Activated T-helper 2 cell treated with anti-CD3 and anti-CD28 coated beads, Interferon-gamma antibody, Interleukin-2, Interleukin-4, amounts not matched to agents 10 μg/mL and 5 μg/mL and 100 μg/mL, durations not matched to agents 14 hours and 24 hours and 36 hours (primary cell): ENCODE measurements around the gene UGT1A9. TPM values are rescaled to one million over a fixed set of nuclear protein-coding genes. Genes with fewer than 3 reads are reported as not detected.

Experiments used
- DNase-seq: peaks from one replicate; pipeline ENCODE4 v3.0.0; 2021; ENCODE audit warnings: low spot score
- H3K27ac Mint-ChIP-seq: one replicate; pipeline ENCODE4 v1.8.0; 2021; ENCODE audit warnings: mixed read lengths
- H3K27me3 Mint-ChIP-seq: one replicate; pipeline ENCODE4 v1.8.0; 2021; ENCODE audit warnings: low read depth, mixed read lengths
- H3K36me3 Mint-ChIP-seq: one replicate; pipeline ENCODE4 v1.8.0; 2021; ENCODE audit warnings: low read depth, mixed read lengths
- H3K4me1 Mint-ChIP-seq: one replicate; pipeline ENCODE4 v1.8.0; 2021; ENCODE audit warnings: low read depth, mixed read lengths
- H3K4me3 Mint-ChIP-seq: one replicate; pipeline ENCODE4 v1.8.0; 2021; ENCODE audit warnings: low read depth, mild to moderate bottlenecking, moderate library complexity, mixed read lengths
- H3K9me3 Mint-ChIP-seq: one replicate; pipeline ENCODE4 v1.8.0; 2021; ENCODE audit warnings: mixed read lengths
- intact Hi-C: fragments of 100-400 bp; cut with micrococcal nuclease; formaldehyde crosslinking; loops from one replicate; pipeline ENCODE4 v1.15.1; 2023
- total RNA-seq: library from RNA; stranded (reverse); gene quantifications from 2 replicates; pipeline ENCODE4 v1.2.3, GENCODE V29; 2022

UGT1A9 gene
- total RNA-seq, 1 donor from 2014 or later = not detected

DNA sequence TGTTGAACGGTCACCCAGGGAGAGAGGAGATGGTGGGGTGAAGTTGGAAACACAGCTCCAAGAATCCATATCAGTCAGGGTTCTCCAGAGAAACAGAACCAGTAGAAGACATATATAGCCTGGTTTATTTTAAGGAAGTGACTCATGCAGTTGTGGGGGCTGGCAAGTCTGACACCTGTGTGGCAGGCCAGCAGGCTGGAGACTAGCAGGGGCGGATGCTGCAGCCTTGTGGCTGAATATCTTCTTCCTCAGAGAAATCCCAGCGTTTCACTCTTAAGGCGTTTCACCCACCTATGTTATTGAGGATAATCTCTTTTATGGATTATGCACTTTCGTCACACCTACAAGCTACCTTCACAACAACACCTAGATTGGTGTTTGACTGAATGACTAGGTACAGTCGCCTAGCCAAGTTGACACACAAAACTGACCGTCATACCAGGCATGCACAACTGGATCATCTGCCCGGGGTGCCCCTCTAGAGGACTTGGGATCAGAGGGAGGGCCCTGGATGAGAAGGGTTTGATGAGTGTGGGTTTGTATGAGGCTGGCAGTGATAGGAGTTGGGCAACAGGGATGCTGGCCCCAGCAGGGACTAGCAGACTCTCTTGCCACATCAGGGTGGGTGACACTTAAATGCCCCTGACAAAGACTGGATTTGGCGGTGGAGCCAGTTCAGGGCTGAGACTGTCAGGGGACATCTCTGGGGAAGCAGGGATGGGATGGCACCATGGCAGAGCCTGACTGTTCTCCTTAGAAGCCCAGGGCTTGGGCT, 129.8 kb downstream of the UGT1A9 start:
- Mint-ChIP-seq H3K27ac (no peak overlapping the region), H3K27me3 (no peaks in the 10 kb centered on the region), H3K9me3 (no peaks in the 10 kb centered on the region), H3K4me3 (no peak overlapping the region), H3K36me3 (no peaks in the 10 kb centered on the region), H3K4me1 (no peaks in the 10 kb centered on the region)
- DNase-seq = no peak
- intact Hi-C loops = no loop called here

- Mint-ChIP-seq H3K4me1 (no peaks in the 10 kb centered on the region), H3K36me3 (no peaks in the 10 kb centered on the region), H3K27ac (no peak overlapping the region), H3K9me3 (no peaks in the 10 kb centered on the region), H3K27me3 (no peaks in the 10 kb centered on the region), H3K4me3 (no peak overlapping the region)
- DNase-seq = no peak
- intact Hi-C loops = no loop called here
Measured at GRCh38 chr2:233802132-233802815, 130.6 kb downstream of the UGT1A9 start.

GRCh38 chr2:233803292-233803911, 131.7 kb downstream of the UGT1A9 start:
- Mint-ChIP-seq H3K27me3 (no peaks in the 10 kb centered on the region), H3K36me3 (no peaks in the 10 kb centered on the region), H3K9me3 (no peaks in the 10 kb centered on the region), H3K4me3 (no peak overlapping the region), H3K27ac (no peak overlapping the region), H3K4me1 (no peaks in the 10 kb centered on the region)
- no peak for DNase-seq
- intact Hi-C loops = no loop called here

DNA sequence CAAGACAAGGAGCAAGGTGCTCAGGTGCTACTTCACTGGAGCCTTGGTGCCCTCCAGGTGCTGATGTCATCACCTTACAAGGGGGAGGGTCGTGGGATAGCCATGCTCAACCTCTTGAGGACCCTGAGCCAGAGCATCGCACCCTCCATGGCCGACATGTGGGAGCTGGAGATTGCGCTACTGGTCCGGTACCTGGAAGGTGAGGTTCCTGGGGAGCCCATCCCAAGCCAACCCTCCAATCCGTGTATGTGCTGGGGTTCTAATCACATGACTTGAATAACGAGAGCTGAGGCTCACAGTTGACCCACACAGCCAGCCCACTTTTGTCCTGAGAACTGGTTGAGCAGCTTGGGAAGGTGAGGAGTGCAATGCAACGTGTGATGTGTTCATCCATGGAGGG, 132.3 kb downstream of the UGT1A9 start:
- H3K4me3 Mint-ChIP-seq = no peak overlapping the region
- H3K9me3 Mint-ChIP-seq = no peaks in the 10 kb centered on the region
- intact Hi-C loops = no loop called here
- H3K36me3 Mint-ChIP-seq = no peaks in the 10 kb centered on the region
- DNase-seq = no peak
- H3K4me1 Mint-ChIP-seq = no peaks in the 10 kb centered on the region
- H3K27me3 Mint-ChIP-seq = no peaks in the 10 kb centered on the region
- H3K27ac Mint-ChIP-seq = no peak overlapping the region

- Mint-ChIP-seq H3K36me3 (no peaks in the 10 kb centered on the region), H3K27me3 (peaks cover 5% of the 10 kb centered on the region), H3K27ac (no peak overlapping the region), H3K4me1 (no peaks in the 10 kb centered on the region), H3K9me3 (no peaks in the 10 kb centered on the region), H3K4me3 (no peak overlapping the region)
- DNase-seq = no peak
- intact Hi-C loops = no loop called here
Measured at GRCh38 chr2:233807215-233807865, 135.6 kb downstream of the UGT1A9 start.

GRCh38 chr2:233807966-233808935, 136.6 kb downstream of the UGT1A9 start:
- peaks cover 5% of the 10 kb centered on the region for H3K27me3 Mint-ChIP-seq
- intact Hi-C loops = no loop called here
- no peaks in the 10 kb centered on the region for H3K4me1 Mint-ChIP-seq
- H3K4me3 Mint-ChIP-seq = no peak overlapping the region
- H3K9me3 Mint-ChIP-seq = no peaks in the 10 kb centered on the region
- DNase-seq = no peak
- no peaks in the 10 kb centered on the region for H3K36me3 Mint-ChIP-seq
- no peak overlapping the region for H3K27ac Mint-ChIP-seq

- no peak overlapping the region for H3K27ac Mint-ChIP-seq
- H3K4me1 Mint-ChIP-seq = no peaks in the 10 kb centered on the region
- intact Hi-C loops = no loop called here
- no peaks in the 10 kb centered on the region for H3K9me3 Mint-ChIP-seq
- no peak overlapping the region for H3K4me3 Mint-ChIP-seq
- H3K36me3 Mint-ChIP-seq = no peaks in the 10 kb centered on the region
- DNase-seq = no peak
- H3K27me3 Mint-ChIP-seq = peaks cover 14% of the 10 kb centered on the region
Measured at GRCh38 chr2:233810385-233810784, 138.7 kb downstream of the UGT1A9 start.

DNA sequence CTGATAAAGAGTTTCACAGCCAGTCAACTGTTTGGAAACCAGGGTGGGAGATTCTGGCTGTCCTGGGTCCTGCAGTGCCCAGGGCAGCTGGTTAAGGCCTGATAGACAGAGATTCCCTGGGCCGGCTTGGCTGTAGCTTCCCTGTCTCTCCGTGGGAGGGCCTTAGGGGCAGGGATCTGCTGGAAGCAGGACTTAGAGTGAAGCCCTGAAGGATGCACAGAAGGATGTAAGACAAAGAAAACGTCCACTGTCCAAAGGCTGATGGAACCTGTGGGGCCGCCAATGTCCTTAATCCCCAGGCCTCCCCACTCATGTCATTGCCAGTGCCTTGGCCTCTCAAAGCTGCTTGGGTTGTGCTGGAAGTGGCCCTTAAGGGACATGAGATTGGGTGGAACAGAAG, 139.4 kb downstream of the UGT1A9 start:
- Mint-ChIP-seq H3K36me3 (no peaks in the 10 kb centered on the region), H3K4me3 (no peak overlapping the region), H3K27ac (no peak overlapping the region), H3K27me3 (peaks cover 16% of the 10 kb centered on the region), H3K9me3 (no peaks in the 10 kb centered on the region), H3K4me1 (no peaks in the 10 kb centered on the region)
- intact Hi-C loops = no loop called here
- no peak for DNase-seq

GRCh38 chr2:233811732-233812131, 140.0 kb downstream of the UGT1A9 start:
- no peak for DNase-seq
- H3K27me3 Mint-ChIP-seq = peaks cover 16% of the 10 kb centered on the region
- H3K9me3 Mint-ChIP-seq = no peaks in the 10 kb centered on the region
- no peaks in the 10 kb centered on the region for H3K4me1 Mint-ChIP-seq
- H3K27ac Mint-ChIP-seq = no peak overlapping the region
- no peak overlapping the region for H3K4me3 Mint-ChIP-seq
- intact Hi-C loops = no loop called here
- no peaks in the 10 kb centered on the region for H3K36me3 Mint-ChIP-seq

DNA sequence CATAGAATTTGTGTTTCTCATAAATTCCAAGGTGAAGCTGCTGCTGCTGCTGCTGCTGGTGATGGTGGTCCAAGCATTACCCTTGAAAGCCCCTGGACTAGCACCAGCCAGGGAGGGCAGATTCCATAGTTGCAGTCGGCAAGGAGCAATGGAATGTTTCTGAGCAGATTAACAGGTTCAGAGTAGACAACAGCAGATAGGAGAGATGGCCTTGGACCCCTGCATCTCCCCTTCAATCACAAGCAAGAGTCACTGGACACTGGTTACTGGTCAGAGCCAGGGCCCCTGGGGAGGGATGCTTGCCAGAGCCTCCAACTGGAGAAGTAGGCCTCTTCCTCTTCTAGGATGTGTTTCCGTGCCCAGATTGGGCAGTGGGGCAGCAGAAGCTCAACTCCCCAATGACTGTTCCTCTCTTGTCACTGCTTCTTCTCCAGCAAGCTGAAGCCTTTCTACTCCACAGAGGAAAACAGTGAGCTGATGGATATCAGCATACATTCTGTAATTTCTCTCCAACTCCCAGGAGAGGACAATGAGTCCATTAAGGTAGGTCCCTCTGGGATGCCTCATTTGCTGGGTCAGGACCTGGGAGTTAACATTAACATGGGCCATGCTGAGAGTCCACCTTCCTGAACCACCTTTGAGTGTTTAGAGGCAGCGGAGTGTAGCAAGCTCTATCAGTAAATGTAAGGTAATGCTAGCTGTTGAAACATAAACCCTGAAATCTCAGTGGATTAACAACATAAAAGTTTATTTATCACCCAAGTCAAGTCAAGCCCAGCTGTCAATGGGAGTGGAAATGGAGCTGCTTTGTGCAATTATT, 141.7 kb downstream of the UGT1A9 start:
- intact Hi-C loops = no loop called here
- DNase-seq = no peak
- no peaks in the 10 kb centered on the region for H3K9me3 Mint-ChIP-seq
- peaks cover 16% of the 10 kb centered on the region for H3K27me3 Mint-ChIP-seq
- H3K4me3 Mint-ChIP-seq = no peak overlapping the region
- no peaks in the 10 kb centered on the region for H3K36me3 Mint-ChIP-seq
- no peak overlapping the region for H3K27ac Mint-ChIP-seq
- no peaks in the 10 kb centered on the region for H3K4me1 Mint-ChIP-seq

DNA sequence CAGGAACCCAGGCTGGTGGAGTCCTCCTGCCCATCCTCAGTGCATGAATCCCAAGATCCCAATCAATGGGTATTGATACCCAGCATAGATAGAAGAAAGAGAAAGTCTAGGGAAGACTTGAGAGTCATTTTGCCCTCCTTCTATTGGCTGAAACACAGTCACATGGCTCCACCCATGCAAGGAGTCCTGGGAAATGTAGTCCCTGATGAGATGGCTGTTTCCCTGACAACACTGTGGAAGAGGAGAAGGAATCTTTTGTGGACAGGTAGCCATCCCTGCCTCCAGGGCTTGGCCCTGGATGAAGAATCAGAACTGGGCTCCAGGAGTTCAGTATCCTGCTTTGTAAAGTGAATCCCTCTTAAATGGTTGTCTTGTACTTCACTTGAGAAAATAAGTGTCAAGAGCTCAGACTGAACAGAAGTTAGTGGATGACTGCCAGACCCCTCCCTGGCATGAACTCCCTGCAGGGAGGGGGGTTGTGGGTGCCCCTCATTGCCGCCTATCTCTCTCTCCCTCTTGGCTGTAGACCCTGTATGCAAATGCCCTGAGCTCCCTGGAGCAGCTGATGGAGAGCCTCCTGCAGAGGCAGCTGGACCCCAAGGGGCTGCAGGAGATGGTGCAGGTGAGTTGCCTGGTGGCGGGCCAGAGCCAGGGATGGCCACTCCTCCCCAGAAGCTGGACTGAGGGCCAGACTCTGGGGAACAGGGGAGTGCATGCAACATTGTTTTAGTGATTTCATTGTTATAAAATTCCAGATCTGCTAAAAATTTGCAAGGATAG, 142.5 kb downstream of the UGT1A9 start:
- Mint-ChIP-seq H3K4me3 (no peak overlapping the region), H3K4me1 (no peaks in the 10 kb centered on the region), H3K9me3 (no peaks in the 10 kb centered on the region), H3K27ac (no peak overlapping the region), H3K27me3 (peaks cover 16% of the 10 kb centered on the region), H3K36me3 (no peaks in the 10 kb centered on the region)
- no peak for DNase-seq
- intact Hi-C loops = no loop called here
